HEK293T (cell line): ENCODE results near the gene SYCE3.

Source experiments
- CTCF ChIA-PET: fragments of 350-600 bp; formaldehyde crosslinking; extraction: SDS; loops from one replicate; lab custom pipeline; 2021; ENCODE audit warnings: antibody characterized with exemption, inconsistent platforms; lab: Yijun Ruan, JAX
- POLR2A ChIA-PET: fragments of 350-600 bp; formaldehyde crosslinking; extraction: SDS; loops from one replicate; lab custom pipeline; 2020; ENCODE audit warnings: antibody characterized with exemption, inconsistent platforms; lab: Yijun Ruan, JAX
- DNase-seq: peaks from one replicate; pipeline ENCODE4 v3.0.0; 2012; ENCODE audit warnings: mixed read lengths; ENCODE audit errors: extremely low spot score
- ARNT ChIP-seq: fragments of 450-650 bp; IDR thresholded peaks from 2 replicates; pipeline ENCODE4 v1.6.1; 2017; ENCODE audit warnings: mild to moderate bottlenecking
- BHLHE40 ChIP-seq: fragments of 450-650 bp; IDR thresholded peaks from 2 replicates; pipeline ENCODE4 v1.6.1; 2016; ENCODE audit warnings: mild to moderate bottlenecking, moderate library complexity, borderline replicate concordance
- CTBP1 ChIP-seq: fragments of 450-650 bp; IDR thresholded peaks from 2 replicates; pipeline ENCODE4 v1.6.1; 2016; ENCODE audit warnings: borderline replicate concordance
- ELF4 ChIP-seq: fragments of 450-650 bp; IDR thresholded peaks from 2 replicates; pipeline ENCODE4 v1.6.1; 2017; ENCODE audit warnings: antibody characterized with exemption
- FOXA1 ChIP-seq: fragments of 450-650 bp; IDR thresholded peaks from 2 replicates; pipeline ENCODE4 v1.6.1; 2016; ENCODE audit warnings: mild to moderate bottlenecking
- FOXK2 ChIP-seq: fragments of 450-650 bp; IDR thresholded peaks from 2 replicates; pipeline ENCODE4 v1.6.1; 2016; ENCODE audit warnings: mild to moderate bottlenecking
- FOXM1 ChIP-seq: fragments of 450-650 bp; IDR thresholded peaks from 2 replicates; pipeline ENCODE4 v1.6.1; 2017; ENCODE audit warnings: mild to moderate bottlenecking, borderline replicate concordance
- HDGF ChIP-seq: fragments of 450-650 bp; IDR thresholded peaks from 2 replicates; pipeline ENCODE4 v1.6.1; 2017; ENCODE audit warnings: antibody characterized with exemption, borderline replicate concordance
- L3MBTL2 ChIP-seq: fragments of 450-650 bp; conservative IDR thresholded peaks from 2 replicates; pipeline ENCODE4 v1.6.1; 2016; ENCODE audit warnings: mild to moderate bottlenecking
- LEF1 ChIP-seq: fragments of 450-650 bp; IDR thresholded peaks from 2 replicates; pipeline ENCODE4 v1.6.1; 2017; ENCODE audit warnings: mild to moderate bottlenecking, borderline replicate concordance
- NFRKB ChIP-seq: fragments of 450-650 bp; IDR thresholded peaks from 2 replicates; pipeline ENCODE4 v1.6.1; 2016; ENCODE audit warnings: mild to moderate bottlenecking, moderate library complexity
- SP1 ChIP-seq: fragments of 450-650 bp; IDR thresholded peaks from 2 replicates; pipeline ENCODE4 v1.6.1; 2017
- SUZ12 ChIP-seq: fragments of 450-650 bp; IDR thresholded peaks from 2 replicates; pipeline ENCODE4 v1.6.1; 2016; ENCODE audit warnings: mild to moderate bottlenecking
- TARDBP ChIP-seq: fragments of 450-650 bp; IDR thresholded peaks from 2 replicates; pipeline ENCODE4 v1.6.1; 2016
- ZNF384 ChIP-seq: fragments of 450-650 bp; IDR thresholded peaks from 2 replicates; pipeline ENCODE4 v1.6.1; 2016
- TF ChIP-seq, protein P1 (sequence below): fragments of 450-650 bp; IDR thresholded peaks from 2 replicates; pipeline ENCODE4 v1.6.1; 2016

SYCE3 gene

DNA sequence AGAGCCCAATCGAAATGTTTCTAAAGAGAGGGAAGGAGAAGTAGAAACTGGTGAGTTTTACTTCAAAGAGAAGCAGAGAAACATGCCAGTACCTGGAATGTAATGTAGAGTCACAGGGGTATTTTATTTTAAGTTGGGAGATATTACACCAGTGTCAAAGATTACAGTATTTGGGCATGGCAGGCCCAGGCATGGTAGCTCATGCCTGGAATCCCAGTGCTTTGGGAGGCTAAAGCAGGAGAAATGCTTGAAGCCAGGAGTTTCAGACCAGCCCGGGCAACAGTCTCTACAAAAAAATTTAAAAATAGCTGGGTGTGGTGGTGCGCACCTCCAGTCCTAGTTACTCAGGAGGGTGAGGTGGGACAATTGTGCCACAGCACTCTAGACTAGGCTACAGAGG lies 2.7 kb downstream of the SYCE3 start:
- ChIA-PET POLR2A (interaction anchor here (0.9 kb wide), 1 partner anchor 35 kb away, joined by 4 read pairs; the partner anchor contains the start of gene SCO2), CTCF (interaction anchor here (0.6 to 1.0 kb wide), 2 partner anchors 34 to 201 kb away, joined by 3 to 4 read pairs; partner anchors contain the start of gene SCO2)
- no peak for TF ChIP-seq FOXA1
- TF ChIP-seq SP1 = no peak
- TF ChIP-seq ELF4 = no peak
- no peak for TF ChIP-seq L3MBTL2
- TF ChIP-seq ZNF384 = no peak
- no peak for TF ChIP-seq FOXK2
- no peak for TF ChIP-seq HDGF
- TF ChIP-seq TARDBP = no peak
- DNase-seq = no peak

DNA sequence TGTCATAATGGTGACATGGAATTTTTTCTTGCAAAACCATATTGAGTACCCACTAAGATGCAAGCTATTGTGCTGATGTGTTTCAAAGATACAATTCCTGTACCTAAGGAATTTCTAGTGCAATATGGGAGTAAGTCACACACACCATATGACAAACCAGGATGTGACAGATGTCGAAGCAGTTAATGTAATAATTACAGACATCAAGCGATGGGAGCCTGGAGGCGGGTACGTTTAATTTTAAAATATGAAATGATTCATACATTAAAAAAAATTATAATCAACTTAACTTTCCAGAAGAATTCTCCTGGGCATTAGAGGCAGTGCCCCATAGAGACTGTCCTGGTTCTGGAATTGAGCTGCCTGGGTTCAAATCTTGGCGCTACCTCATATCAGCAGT lies 6.0 kb downstream of the SYCE3 start:
- ChIA-PET CTCF (interaction anchor here (1.0 kb wide), 1 partner anchor 11 kb away, joined by 4 read pairs; the partner anchor contains the start of gene KLHDC7B), POLR2A (interaction anchor here (1.0 to 3.0 kb wide), 2 partner anchors 9 to 31 kb away, joined by 3 to 14 read pairs; partner anchors contain the start of gene SCO2)
- no peak for DNase-seq
- TF ChIP-seq FOXK2 = no peak
- TF ChIP-seq BHLHE40 = no peak
- no peak for TF ChIP-seq LEF1
- no peak for TF ChIP-seq ZNF384
- no peak for TF ChIP-seq HDGF
- no peak for TF ChIP-seq TARDBP
- no peak for TF ChIP-seq ARNT
- no peak for TF ChIP-seq SP1
- no peak for TF ChIP-seq ELF4
- TF ChIP-seq FOXA1 = no peak
- TF ChIP-seq SUZ12 = no peak
- no peak for TF ChIP-seq L3MBTL2

DNA sequence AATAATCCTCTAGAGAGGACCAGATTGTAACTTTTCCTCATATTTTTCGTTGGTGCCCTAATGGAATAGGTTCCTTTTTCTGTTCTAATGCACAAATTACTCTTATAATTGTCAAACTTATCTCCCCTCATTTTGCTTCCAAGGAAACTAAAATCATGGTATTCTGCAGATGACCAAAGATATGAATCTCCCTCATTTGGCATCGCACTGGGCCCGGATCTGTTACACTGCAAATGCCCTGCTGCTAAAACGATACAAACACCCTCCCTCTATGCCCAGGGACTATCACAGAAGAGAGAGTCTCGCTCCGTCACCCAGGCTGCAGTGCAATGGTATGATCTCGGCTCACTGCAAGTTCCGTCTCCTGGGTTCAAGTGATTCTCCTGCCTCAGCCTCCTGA lies 9.4 kb downstream of the SYCE3 start:
- POLR2A ChIA-PET = no interaction called here
- CTCF ChIA-PET = no interaction called here
- no peak for DNase-seq
- TF ChIP-seq ELF4 = no peak
- TF ChIP-seq TARDBP = no peak
- TF ChIP-seq FOXM1 = no peak
- no peak for TF ChIP-seq SP1

DNA sequence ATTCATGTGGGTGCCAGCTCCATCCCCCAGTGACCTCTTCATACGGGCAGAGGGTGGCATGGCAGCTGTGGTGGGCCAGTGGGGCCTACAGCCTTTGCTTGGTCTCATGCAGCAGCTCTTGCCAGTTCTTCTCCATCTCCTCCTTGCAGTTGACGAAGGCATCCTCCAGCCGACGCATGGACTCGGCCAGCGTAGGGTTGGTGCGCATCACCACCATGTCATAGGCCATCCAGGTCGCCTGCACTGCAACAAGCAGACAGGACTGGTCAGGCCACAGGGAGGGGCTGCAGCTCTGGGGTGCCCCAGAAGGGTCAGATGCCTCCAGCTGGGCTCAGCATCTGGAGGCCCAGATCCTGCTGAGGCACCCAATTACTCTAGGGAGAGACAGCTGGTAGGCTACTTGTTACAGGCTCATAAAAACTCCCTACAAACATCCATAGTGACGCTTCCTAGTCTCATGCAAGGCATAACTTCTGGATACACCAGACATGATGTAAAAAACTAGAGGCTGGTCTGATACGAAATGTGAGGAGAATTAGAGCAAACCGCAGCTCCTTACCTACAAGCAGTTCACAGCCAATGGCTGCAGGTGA lies 11.5 kb downstream of the SYCE3 start:
- ChIA-PET POLR2A (interaction anchor here (1.6 kb wide), 1 partner anchor 25 kb away, joined by 9 read pairs; the partner anchor contains the start of gene SCO2), CTCF (interaction anchor here (1.5 kb wide), 1 partner anchor 12 kb away, joined by 12 read pairs; the partner anchor contains the start of gene SYCE3)
- no peak for DNase-seq
- TF ChIP-seq SUZ12 (no peak), ZNF384 (no peak), ARNT (no peak), BHLHE40 (no peak)

DNA sequence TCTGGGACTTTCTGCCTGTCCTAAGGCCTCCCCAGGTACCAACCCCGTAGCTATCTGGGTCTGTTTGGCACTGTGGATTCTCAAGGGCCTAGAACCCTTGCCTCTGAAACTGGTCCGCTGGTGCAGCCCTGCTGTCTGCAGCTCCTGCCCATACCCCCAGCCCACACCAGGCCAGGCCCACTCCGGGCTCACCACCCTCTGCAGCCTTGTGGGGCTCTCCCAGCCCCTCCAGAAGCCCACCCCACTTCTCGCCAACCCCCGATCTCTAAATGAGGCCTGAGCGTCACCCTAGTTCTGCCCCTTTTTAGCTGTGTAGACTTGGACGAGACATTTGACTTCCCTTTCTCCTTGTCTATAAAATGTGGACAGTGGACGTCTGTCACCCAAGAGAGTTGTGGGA lies 12.3 kb downstream of the SYCE3 start:
- ChIA-PET POLR2A (interaction anchor here (1.6 kb wide), 1 partner anchor 25 kb away, joined by 9 read pairs; the partner anchor contains the start of gene SCO2), CTCF (interaction anchor here (1.5 kb wide), 1 partner anchor 13 kb away, joined by 12 read pairs; the partner anchor contains the start of gene SYCE3)
- no peak for TF ChIP-seq CTBP1
- no peak for TF ChIP-seq BHLHE40
- no peak for TF ChIP-seq FOXK2
- no peak for TF ChIP-seq FOXA1
- no peak for TF ChIP-seq NFRKB
- TF ChIP-seq ARNT = no peak
- TF ChIP-seq LEF1 = no peak
- TF ChIP-seq FOXM1 = no peak
- no peak for TF ChIP-seq SP1
- no peak for DNase-seq

DNA sequence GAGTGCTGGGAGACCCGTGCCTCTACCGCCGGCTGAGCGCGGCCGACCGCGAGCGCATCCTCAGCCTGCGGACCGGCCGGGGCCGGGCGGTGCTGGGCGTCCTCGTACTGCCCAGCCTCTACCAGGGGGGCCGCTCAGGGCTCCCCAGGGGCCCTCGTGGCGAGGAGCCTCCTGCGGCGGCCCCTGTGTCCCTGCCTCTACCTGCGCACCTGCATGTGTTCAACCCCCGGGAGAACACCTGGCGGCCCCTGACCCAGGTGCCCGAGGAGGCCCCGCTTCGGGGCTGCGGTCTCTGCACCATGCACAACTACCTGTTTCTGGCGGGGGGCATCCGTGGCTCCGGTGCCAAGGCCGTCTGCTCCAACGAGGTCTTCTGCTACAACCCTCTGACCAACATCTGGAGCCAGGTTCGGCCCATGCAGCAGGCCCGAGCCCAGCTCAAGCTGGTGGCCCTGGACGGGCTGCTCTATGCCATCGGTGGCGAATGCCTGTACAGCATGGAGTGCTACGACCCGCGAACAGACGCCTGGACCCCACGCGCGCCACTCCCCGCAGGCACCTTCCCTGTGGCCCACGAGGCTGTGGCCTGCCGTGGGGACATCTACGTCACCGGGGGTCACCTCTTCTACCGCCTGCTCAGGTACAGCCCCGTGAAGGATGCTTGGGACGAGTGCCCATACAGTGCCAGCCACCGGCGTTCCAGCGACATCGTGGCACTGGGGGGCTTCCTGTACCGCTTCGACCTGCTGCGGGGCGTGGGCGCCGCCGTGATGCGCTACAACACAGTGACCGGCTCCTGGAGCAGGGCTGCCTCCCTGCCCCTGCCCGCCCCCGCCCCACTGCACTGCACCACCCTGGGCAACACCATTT lies 13.6 kb downstream of the SYCE3 start:
- DNase-seq = no peak
- no peak for TF ChIP-seq ARNT
- TF ChIP-seq HDGF = no peak
- TF ChIP-seq BHLHE40 = no peak
- no peak for TF ChIP-seq FOXM1
- no peak for TF ChIP-seq CTBP1
- ChIA-PET POLR2A (no interaction called here), CTCF (interaction anchor here (1.5 kb wide), 1 partner anchor 14 kb away, joined by 12 read pairs; the partner anchor contains the start of gene SYCE3)

DNA sequence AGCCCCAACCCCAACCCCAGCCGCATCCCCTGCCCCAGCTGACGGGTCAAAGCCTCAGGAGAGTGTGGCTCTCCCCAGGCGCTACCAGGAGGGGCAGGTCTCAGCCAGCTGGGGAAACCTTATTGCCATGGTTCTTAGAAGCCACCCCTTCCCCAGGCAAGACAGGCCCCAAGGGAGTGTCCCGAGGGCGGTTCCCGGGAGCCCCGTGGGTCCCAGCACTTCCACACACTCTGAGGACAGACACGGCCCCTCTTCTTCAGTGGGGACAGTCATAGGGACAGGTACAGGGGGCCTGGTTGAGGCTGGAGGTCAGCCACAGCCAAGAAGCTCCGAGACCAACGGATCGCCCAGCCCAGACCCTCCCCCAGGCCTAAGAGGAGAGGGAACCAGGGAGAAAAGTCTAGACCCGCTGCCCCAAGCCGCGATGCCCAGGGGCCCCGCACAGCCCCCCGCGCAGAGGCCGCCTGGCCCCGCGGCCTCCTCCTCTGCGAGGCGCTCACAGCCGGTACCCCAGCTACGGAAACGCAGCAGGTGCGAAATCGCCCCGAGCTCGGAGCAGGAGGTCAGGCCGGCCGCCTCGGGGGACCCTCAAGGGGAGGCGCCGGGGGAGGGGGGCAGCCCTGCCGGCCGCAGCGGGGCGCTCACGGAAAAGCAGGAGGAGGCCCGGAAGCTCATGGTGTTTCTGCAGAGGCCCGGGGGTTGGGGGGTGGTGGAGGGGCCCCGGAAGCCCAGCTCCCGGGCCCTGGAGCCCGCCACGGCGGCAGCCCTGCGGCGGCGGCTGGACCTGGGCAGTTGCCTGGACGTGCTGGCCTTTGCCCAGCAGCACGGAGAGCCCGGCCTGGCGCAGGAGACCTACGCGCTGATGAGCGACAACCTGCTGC lies 14.4 kb downstream of the SYCE3 start:
- TF ChIP-seq BHLHE40 (no peak), ZNF384 (no peak), FOXA1 (no peak), LEF1 (no peak), NFRKB (no peak), FOXM1 (no peak), TARDBP (no peak), HDGF (no peak), L3MBTL2 (no peak), ELF4 (no peak), SP1 (no peak), CTBP1 (no peak), ARNT (no peak), SUZ12 (no peak), FOXK2 (no peak)
- TF ChIP-seq, protein P1, sequence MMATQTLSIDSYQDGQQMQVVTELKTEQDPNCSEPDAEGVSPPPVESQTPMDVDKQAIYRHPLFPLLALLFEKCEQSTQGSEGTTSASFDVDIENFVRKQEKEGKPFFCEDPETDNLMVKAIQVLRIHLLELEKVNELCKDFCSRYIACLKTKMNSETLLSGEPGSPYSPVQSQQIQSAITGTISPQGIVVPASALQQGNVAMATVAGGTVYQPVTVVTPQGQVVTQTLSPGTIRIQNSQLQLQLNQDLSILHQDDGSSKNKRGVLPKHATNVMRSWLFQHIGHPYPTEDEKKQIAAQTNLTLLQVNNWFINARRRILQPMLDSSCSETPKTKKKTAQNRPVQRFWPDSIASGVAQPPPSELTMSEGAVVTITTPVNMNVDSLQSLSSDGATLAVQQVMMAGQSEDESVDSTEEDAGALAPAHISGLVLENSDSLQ = no peak
- ChIA-PET POLR2A (interaction anchor here (1.1 kb wide), 1 partner anchor 23 kb away, joined by 4 read pairs; the partner anchor contains the start of gene SCO2), CTCF (interaction anchor here (1.6 kb wide), 1 partner anchor 23 kb away, joined by 4 read pairs; the partner anchor contains the start of gene SCO2)
- no peak for DNase-seq
